Left colon (tissue), 2 donors: ENCODE measurements around the gene PTPRG. TPM values are rescaled to one million over a fixed set of nuclear protein-coding genes. Genes with fewer than 3 reads are reported as not detected.

Experiments
- ATAC-seq: fragments of 200-7000 bp; cut with Tn5 transposase; one replicate; pipeline ENCODE4 v1.9.1; 2020; ENCODE audit warnings: mild to moderate bottlenecking, moderate library complexity
- DNase-seq, 2 donors: peaks; one replicate each; pipeline ENCODE4 v3.0.0-alpha.2; 2020
- intact Hi-C, 2 donors: fragments of 100-400 bp; cut with DNase I in 1 of 2; cut with micrococcal nuclease in 1 of 2; formaldehyde crosslinking; loops; one replicate each; pipeline versions ENCODE4 v1.11.2 to v1.14.0; 2022; cut with DNase I, micrococcal nuclease
- total RNA-seq, 2 donors: library from RNA; stranded (reverse); fragmentation: NEBNext Ultra II Directional; extraction: Animal tissue kit (Norgen Biotek cat#: 25700); gene quantifications; one replicate each; pipeline ENCODE4 v1.2.1, GENCODE V29; 2021
- donor health status: DM: no; HTN: no; CAD: no.
- donor health status: DM: yes; HTN: yes; CAD: no.

Gene PTPRG
- total RNA-seq, 2 donors from 2014 or later = 26.0 to 33.4 TPM

DNA sequence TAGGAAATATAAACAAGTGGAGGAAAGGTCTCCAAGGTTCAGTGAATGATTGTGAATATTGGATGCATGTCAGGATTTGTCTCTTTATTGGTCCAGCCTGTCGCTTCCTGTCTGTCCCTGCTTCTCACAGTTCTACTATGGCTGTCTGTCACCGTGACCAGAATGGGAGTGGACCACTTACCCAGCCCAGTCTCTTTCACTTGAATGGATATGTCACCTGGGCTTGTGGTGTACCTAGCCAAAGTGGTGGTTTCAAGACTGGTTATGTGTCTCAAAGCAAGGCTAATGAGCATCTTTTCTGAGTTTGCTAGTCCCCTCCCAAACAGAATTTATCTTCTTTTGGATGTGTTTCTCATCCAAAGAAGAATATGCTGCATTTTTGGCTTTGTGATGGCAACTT, 231.7 kb downstream of the PTPRG start:
- DNase-seq = no peak
- no peak for ATAC-seq
- intact Hi-C loops = no loop called here

DNA sequence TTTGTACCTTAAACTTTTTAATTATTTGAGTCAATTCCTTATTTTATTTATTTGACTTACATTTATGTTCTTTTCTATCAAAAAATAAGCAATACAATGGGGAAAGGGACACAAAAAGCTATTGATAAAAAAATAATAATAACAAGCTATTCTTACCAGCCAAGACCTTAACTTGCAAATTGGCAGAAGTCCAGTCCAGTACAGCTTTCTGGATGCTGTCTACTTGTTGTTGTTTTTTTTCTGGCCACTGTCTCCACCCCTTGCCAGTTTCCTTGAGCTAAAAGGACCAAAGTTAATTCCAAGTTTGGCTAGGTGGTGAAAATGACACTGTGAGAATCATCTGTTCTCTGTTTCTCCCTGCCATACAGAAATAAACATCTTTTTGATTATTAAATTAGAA, 232.2 kb downstream of the PTPRG start:
- intact Hi-C loops = no loop called here
- DNase-seq (no peak), ATAC-seq (no peak)

DNA sequence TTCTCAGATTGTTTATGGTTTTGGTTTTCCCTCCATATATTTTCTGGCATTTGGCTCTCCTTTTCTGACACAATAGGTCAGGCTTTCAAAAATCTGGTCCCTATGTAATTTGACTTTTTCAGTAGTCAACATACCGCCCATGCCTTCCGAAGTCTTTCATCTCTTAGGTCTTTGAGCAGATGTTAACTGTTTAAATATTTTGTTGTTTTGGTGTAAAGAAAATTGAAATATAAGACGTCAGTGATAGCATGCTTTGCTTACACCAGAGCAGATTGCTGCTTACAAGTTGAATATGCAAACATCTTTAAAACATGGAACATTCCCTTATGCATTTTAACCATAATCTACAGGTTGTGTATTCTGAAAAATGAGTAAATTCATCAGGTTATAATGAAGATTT, 233.0 kb downstream of the PTPRG start:
- DNase-seq = no peak
- intact Hi-C loops = no loop called here
- no peak for ATAC-seq

DNA sequence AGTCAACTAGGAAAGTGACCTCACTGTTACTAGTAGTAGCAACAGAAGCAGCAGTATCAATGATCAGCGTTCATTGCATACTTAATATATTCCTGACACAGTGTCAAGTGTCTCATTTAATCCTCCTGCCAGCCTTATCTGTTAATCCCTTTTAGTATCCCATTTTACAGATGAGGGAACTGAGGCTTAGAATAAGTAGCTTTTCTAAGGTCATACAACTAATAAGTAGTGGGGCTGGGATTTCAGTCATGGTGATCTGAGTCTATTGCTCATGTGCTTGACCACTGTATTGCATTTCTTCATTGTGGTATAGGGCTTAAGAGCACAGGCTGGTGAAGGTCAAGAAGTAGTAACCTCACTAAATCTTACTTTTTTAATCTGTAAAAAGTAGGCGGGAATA, 233.6 kb downstream of the PTPRG start:
- no peak for ATAC-seq
- intact Hi-C loops = no loop called here
- no peak for DNase-seq

DNA sequence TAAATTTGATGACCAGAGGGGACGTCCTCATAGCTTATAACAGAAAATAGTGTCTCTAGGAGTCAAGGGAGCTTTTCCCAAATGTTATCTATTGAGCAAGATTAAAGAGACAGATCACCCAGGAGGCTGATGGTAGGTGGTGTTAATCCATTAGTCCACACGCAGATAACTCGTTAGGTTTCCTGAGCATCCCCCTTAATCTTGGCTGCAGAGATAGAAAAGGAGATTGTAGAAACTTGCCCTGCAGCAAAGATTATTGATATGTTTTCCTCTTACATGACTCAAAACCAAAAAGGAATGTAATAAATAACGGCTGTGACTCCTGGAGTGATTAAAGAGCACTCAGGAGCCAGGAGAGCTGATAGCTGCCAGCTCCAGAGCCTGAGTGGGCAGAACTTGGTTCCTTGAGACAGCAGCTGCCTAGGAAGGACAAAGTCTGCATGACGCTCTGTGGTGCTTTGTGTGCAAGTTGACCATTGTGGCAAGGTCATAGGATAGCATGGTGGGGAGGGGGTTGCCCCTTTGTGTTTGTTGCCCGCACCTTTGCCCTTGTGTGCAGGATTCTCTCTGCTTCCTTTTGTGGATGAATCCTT, 234.8 kb downstream of the PTPRG start:
- no peak for DNase-seq
- no peak for ATAC-seq
- intact Hi-C loops = no loop called here

DNA sequence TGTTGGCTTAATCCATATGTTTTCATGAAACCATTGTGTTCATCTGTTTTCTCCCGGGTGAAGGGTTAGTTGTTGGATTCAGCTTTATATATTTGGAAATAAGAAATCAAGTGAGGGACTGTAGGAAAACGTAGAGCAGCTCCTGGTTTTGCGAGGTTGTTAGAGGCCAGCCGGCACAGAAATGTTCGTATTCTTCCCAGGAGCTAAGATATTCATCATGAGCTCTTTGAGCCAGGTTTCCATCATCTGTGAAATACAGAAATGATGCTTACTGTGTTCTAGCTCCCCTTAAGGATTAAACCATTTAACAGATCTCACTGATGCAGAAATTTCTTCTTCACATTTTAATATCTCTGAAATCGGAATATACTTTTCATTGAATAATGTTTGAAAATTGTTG, 235.5 kb downstream of the PTPRG start:
- no peak for DNase-seq
- no peak for ATAC-seq
- intact Hi-C loops = no loop called here

DNA sequence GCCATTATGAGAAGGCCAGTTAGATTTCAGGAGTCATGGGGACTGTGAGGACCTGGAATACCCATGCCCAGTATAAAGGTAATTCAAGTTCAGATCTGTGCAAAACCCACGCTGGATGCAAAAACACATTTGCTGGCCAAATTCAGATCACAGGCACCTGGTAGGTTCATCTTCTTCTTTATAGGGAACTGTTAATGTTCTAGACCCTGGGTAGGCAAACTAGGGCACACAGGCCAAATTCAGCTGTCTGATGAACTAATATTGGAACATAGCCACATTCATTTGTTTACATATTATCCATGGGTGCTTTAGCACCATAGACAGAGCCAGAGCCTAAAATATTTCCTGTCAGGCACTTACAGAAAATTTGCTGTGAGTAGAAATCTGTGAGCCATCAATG, 241.4 kb downstream of the PTPRG start:
- no peak for ATAC-seq
- no peak for DNase-seq
- intact Hi-C loops = loop anchor here in 1 of 2 donors (10.0 kb wide), 1 partner anchor 158 kb away; no protein-coding TSS in a partner anchor

DNA sequence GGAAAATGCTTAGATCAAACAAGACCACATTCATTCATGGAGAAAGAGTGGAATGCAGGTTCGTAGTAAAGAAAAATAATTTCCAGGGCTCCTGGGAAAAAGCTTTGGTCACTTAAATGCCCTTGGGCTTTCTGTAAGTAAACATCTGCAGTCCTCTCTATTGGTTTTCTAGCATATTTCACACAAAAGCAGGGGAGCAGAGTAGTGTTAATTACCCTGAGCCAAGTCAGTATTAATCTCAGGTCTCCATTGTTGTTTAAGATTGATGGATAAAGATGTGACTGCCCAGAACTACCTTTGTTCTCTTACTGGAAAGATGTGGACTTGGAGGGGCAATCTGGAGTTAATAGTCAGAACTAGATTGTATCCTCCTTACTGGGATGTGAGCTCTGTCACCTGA, 242.6 kb downstream of the PTPRG start:
- intact Hi-C loops = loop anchor here in 1 of 2 donors (10.0 kb wide), 1 partner anchor 159 kb away; no protein-coding TSS in a partner anchor
- DNase-seq = no peak
- ATAC-seq = no peak

DNA sequence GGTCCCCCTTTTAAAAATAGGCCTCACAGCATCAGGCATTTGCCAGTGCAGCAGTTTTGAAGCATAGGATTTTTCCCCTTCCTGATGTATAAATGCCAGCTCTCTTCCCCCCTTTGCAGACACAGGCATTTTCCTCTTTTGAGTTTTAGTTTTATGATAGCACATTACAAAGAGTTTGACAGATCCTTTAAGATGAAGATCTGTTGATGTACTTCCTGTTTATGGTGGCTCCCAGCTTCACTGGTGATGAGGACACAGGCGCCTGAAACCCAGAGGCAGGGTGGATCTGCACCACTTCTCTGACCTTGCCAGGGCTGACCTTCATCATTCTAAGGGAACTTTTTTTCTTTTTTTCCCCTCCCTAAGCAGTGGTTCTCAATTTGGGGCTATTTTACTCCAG, 243.4 kb downstream of the PTPRG start:
- DNase-seq = no peak
- no peak for ATAC-seq
- intact Hi-C loops = loop anchor here in 1 of 2 donors (10.0 kb wide), 1 partner anchor 160 kb away; no protein-coding TSS in a partner anchor

DNA sequence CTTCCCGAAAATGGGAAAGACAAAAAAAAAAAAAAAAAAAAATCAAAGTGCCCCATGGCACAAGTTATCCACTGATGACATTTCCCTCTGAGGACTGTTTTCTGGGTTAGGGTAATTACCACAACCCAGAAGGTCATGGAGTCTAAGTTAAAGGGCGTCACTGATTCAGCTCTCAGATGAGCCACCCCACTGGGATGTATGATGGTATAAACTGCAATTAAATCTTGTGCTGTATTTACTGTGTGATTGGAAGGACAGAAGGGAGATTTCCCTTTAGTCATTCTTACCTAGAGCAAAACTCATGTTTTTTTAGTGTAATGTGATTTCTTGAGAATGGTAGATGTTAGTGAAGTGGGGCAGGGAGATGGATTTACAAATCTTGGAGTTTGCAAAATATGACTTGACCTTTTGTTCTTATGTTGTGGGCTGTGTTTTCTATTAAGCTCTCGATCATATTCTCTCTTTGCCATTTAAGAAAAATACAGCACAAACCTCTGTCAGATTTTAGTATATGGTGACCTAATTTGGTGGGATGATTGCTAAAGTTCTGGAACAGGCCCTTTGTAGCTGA, 244.2 kb downstream of the PTPRG start:
- ATAC-seq (peak; percentile 29), DNase-seq (no peak)
- intact Hi-C loops = loop anchor here in 1 of 2 donors (10.0 kb wide), 1 partner anchor 161 kb away; no protein-coding TSS in a partner anchor

DNA sequence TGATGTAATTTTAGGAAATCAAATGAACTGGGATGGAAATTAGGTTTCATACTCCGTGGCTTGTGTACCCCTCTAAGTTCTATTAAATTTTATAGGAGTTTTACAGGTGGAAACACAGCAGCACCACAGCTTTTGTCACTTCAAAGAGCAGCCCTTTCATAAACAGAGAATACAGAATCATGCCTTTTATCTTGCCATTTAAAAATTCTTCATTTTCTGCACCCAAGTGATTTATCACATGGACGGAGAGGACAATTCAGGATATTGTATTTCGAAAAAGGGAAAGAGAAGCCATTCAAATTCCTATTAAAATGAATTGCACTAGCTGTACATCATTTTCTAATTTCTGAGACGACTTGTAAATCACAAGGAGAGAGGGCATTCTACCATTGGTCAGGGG, 245.4 kb downstream of the PTPRG start:
- intact Hi-C loops = loop anchor here in 1 of 2 donors (10.0 kb wide), 1 partner anchor 162 kb away; no protein-coding TSS in a partner anchor
- DNase-seq = no peak
- ATAC-seq = no peak

DNA sequence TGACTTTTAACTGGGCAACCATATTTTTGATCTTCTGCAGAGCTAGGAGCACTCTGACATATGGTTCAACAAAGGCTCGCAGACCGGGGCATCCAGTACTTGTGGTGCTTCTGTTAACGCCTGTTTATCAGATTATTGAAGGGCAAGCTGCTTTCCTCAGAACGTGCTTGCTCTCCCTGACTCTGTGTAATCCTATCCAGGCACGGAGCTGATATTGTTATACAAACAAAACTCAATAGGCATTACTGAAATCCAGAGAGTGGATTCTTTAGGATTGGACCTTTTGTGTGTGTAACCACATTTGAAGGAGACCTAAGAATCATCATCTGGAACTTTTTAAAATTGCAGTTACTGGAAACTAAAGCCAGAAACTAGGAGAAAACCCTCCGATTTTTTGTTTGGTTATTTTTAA, 246.5 kb downstream of the PTPRG start:
- ATAC-seq (no peak), DNase-seq (no peak)
- intact Hi-C loops = loop anchor here in 1 of 2 donors (10.0 kb wide), 1 partner anchor 163 kb away; no protein-coding TSS in a partner anchor

DNA sequence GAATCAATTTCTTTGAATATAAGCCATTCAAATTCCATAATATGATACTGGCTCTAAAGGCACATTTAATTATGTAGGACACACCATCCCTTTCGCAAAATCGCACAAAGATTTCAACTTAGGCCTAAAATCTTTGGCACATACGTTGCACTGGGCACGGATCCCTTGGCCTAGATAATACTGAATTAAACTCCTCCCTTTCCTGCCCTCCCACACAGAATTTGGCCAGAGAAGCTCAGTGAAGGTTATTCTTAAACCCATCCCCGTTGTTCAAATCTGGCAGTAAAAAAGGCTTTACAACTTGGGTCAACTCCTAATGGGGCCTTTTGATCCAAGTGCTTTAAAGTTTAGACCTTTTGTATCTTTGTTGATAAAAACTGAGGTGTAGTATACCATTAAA, 247.2 kb downstream of the PTPRG start:
- ATAC-seq (peak; percentile 56), DNase-seq (peak in 1 of 2 donors; percentile 42)
- intact Hi-C loops = loop anchor here in 1 of 2 donors (10.0 kb wide), 1 partner anchor 164 kb away; no protein-coding TSS in a partner anchor

DNA sequence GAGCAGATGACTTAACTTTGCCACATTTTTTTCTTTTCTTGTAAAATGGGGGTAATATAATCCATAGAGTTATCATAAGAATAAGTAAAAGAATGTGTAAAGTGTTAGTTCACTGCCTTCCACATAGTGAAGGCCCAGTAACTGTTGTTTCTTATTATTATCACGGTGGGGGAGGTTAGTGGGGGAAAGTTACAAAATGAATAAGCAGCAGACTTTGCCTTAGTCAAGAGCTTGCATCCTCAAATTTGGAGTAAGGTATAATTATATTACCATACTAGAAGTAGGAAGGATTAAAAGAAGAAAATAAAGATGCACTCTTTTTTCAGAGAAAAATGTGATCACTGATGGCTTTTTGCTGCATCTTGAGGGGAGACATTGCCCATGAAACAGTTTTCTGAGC, 247.6 kb downstream of the PTPRG start:
- ATAC-seq (no peak), DNase-seq (no peak)
- intact Hi-C loops = loop anchor here in 1 of 2 donors (10.0 kb wide), 1 partner anchor 164 kb away; no protein-coding TSS in a partner anchor

DNA sequence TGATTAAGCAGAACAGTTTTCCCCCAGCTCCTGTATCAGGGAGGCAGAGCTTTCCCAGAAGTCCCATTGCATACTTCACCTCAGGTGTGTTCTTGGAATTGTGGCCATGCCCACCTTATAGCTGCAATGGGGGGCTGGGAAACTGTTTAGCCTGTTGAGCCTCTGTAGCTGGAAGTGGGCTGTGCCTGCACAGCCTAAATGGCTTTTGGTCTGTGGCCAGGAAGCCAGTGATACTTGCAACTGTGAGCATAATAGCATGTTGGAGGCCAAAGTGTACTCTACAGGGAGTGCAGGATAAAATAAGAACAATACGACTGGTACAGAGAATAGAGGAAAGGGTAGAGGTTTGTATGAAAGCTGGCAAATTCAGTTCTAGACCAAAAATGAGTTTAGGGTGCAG, 248.5 kb downstream of the PTPRG start:
- DNase-seq (peak; percentile 77 to 83), ATAC-seq (peak; percentile 84)
- intact Hi-C loops = loop anchor here in 1 of 2 donors (10.0 kb wide), 1 partner anchor 165 kb away; no protein-coding TSS in a partner anchor

DNA sequence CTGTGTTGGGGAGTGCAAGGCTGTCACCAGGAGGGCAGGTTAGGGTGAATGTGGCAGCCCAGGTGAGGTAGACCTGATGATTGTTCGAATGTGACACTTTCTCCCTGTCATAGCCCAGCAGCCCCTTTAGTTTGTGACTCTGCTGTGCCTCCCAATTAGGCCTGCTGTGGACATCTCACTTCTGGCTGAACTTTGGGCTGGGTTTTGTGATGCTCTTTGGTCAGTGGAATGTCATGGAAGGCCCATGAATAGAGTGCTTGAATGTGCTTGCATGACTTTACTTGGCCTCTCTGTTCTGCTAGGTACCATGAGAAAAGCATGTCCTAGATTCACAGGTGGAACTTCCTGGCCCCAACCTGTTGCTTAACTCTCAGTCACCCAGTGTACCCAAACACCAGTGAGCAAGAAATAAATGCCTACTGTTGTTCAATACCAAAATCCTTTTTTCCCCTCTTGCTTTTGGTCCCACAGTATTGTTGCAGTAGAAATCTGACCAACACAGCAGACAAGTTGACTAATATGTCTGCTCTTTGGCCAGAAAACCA, 249.7 kb downstream of the PTPRG start:
- intact Hi-C loops = no loop called here
- no peak for DNase-seq
- no peak for ATAC-seq

DNA sequence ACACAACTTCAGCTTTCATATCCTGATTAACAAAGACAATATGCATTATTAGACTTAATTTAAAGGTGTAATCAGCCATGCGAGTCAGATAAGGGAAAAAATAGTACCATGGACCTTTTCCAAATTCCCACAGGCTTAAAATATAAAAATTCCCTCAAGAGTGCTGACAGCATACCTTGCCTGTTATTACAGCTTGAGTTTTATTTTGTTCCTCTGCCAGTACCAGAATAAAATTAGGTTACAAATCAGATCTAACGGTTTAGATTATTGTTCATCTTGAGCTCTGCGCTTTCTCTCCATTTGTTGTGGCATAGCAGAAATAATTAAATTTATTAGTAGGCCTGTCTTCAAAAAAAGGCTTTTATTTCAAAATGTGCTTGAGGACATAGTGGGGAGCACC, 250.3 kb downstream of the PTPRG start:
- ATAC-seq = no peak
- intact Hi-C loops = no loop called here
- DNase-seq = no peak

DNA sequence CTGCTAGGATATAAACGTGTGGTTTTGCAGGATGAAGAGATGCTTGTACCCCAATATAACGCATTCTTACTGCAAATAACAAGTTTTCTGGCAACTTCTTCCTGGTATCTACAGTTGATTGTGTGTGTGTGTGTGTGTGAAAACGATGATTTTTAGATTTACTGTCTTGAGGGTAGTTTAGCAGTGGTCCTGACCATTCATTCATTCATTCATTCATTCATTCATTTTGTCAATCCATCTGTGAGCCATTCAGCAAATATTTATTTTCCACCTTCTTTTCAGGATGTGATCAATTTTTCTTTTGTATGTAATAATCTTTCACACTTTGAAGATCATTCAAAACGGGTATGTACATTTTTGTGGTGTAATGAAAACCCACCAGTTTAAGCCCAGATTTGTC, 250.7 kb downstream of the PTPRG start:
- intact Hi-C loops = no loop called here

DNA sequence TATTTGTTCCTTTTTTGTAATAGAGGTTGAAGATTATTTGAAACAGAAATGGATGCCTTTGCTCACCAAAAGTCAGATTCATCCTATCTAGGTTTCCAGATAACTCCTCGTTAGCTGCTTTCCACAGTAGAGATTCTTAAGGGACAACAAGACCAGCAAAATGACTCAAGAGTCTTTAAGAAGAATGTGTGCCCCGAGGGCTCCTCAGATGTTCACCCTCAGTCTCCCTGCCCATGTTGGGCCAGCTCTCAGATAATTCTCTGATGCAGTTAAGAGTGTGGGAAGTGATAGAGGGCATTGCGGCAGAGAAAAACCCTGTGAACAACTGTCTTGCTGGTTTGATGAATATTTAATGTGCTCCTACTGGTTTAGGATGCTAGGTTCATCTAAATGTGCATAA, 251.1 kb downstream of the PTPRG start:
- DNase-seq (no peak), ATAC-seq (no peak)
- intact Hi-C loops = no loop called here

More for the DNA sequence above, 250.7 kb downstream of the PTPRG start:
- no peak for ATAC-seq
- no peak for DNase-seq

DNA sequence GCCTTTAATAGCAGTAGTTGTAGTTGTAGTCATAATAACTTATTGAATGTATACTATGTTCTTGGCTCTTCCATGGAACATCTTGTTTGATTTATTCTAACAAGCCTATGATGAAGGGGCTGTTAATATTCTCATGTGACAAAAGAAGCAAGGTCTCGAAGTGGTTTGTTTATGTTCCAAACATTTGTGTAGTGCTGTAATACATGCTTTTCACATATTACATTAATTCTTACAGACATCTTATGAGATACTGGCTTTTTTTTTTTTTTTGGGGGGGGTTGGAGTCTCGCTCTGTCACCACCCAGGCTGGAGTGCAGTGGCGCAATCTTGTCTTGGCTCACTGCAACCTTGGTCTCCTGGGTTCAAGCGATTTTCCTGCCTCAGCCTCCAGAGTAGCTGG, 252.3 kb downstream of the PTPRG start:
- DNase-seq (no peak), ATAC-seq (no peak)
- intact Hi-C loops = no loop called here
